ENCODE data around the gene ENAH.

ENAH gene

GRCh38 chr1:225453797-225454648, 198.9 kb downstream of the ENAH start:
- H3K9me3 ChIP-seq (ENCODE audit: control insufficient read depth, insufficient read depth, low read length): no peaks in the 10 kb centered on the region
- H3K4me2 ChIP-seq (ENCODE audit: low read length): no peak overlapping the region
- H3K36me3 ChIP-seq (ENCODE audit: control insufficient read depth, low read length): no peaks in the 10 kb centered on the region
- TF ChIP-seq EZH2phosphoT487 (IDR thresholded peaks at IDR 0.05; ENCODE audit: borderline replicate concordance, low read length) (no peak), CTCF (IDR thresholded peaks at IDR 0.05; ENCODE audit: low read depth, low read length, poor library complexity, severe bottlenecking) (no peak)
- H3K79me2 ChIP-seq (ENCODE audit: control insufficient read depth, low read length): no peaks in the 10 kb centered on the region
- H3F3A ChIP-seq (ENCODE audit: control insufficient read depth, insufficient read depth): no peaks in the 10 kb centered on the region
- no peaks in the 10 kb centered on the region for H4K20me1 ChIP-seq (ENCODE audit: control insufficient read depth, insufficient read depth, low read depth, low read length)
- H3K4me3 ChIP-seq (ENCODE audit: low read length): no peak overlapping the region
- H3K4me1 ChIP-seq (ENCODE audit: control insufficient read depth, low read length): peaks cover 5% of the 10 kb centered on the region
- H3K27me3 ChIP-seq (ENCODE audit: control insufficient read depth, low read length): no peaks in the 10 kb centered on the region; the same call in 1 of the 2 replicates
- no peak overlapping the region for H3K27ac ChIP-seq (ENCODE audit: low read depth, low read length)
- no peaks in the 10 kb centered on the region for H3K9me2 ChIP-seq (replicated peaks; ENCODE audit: control insufficient read depth, low read length)

GRCh38 chr1:225451840-225452515, 200.9 kb downstream of the ENAH start:
- Histone ChIP-seq H3K4me1 (ENCODE audit: control insufficient read depth, low read length) (peaks cover 5% of the 10 kb centered on the region), H4K20me1 (ENCODE audit: control insufficient read depth, insufficient read depth, low read depth, low read length) (no peaks in the 10 kb centered on the region), H3K9me2 (replicated peaks; ENCODE audit: control insufficient read depth, low read length) (no peaks in the 10 kb centered on the region), H3K36me3 (ENCODE audit: control insufficient read depth, low read length) (no peaks in the 10 kb centered on the region), H3K4me2 (ENCODE audit: low read length) (no peak overlapping the region), H3K27ac (ENCODE audit: low read depth, low read length) (no peak overlapping the region), H3K4me3 (ENCODE audit: low read length) (no peak overlapping the region), H3F3A (ENCODE audit: control insufficient read depth, insufficient read depth) (no peaks in the 10 kb centered on the region), H3K27me3 (ENCODE audit: control insufficient read depth, low read length) (no peaks in the 10 kb centered on the region), H3K9me3 (ENCODE audit: control insufficient read depth, insufficient read depth, low read length) (no peaks in the 10 kb centered on the region), H3K79me2 (ENCODE audit: control insufficient read depth, low read length) (no peaks in the 10 kb centered on the region)
- TF ChIP-seq CTCF (IDR thresholded peaks at IDR 0.05; ENCODE audit: low read depth, low read length, poor library complexity, severe bottlenecking): peak; percentile 17
- no peak for TF ChIP-seq EZH2phosphoT487 (IDR thresholded peaks at IDR 0.05; ENCODE audit: borderline replicate concordance, low read length)

- Histone ChIP-seq H3K4me2 (ENCODE audit: low read length) (no peak overlapping the region), H3K27ac (ENCODE audit: low read depth, low read length) (no peak overlapping the region), H3K4me3 (ENCODE audit: low read length) (no peak overlapping the region), H3K9me3 (ENCODE audit: control insufficient read depth, insufficient read depth, low read length) (no peaks in the 10 kb centered on the region), H3K36me3 (ENCODE audit: control insufficient read depth, low read length) (no peaks in the 10 kb centered on the region), H3F3A (ENCODE audit: control insufficient read depth, insufficient read depth) (no peaks in the 10 kb centered on the region), H3K27me3 (ENCODE audit: control insufficient read depth, low read length) (no peaks in the 10 kb centered on the region), H3K79me2 (ENCODE audit: control insufficient read depth, low read length) (no peaks in the 10 kb centered on the region), H3K4me1 (ENCODE audit: control insufficient read depth, low read length) (peaks cover 7% of the 10 kb centered on the region), H4K20me1 (ENCODE audit: control insufficient read depth, insufficient read depth, low read depth, low read length) (no peaks in the 10 kb centered on the region), H3K9me2 (replicated peaks; ENCODE audit: control insufficient read depth, low read length) (no peaks in the 10 kb centered on the region)
- no peak for TF ChIP-seq EZH2phosphoT487 (IDR thresholded peaks at IDR 0.05; ENCODE audit: borderline replicate concordance, low read length)
- no peak for TF ChIP-seq CTCF (IDR thresholded peaks at IDR 0.05; ENCODE audit: low read depth, low read length, poor library complexity, severe bottlenecking)
These were observed 201.6 kb downstream of the ENAH start for GRCh38 chr1:225451340-225451739.
